GM10266 (cell line): Measurements from ENCODE around the gene NEB.
A peak's percentile ranks its signal among the peaks of the same experiment; 100 is the strongest.

Experiments used
- DNase-seq: peaks from one replicate; pipeline ENCODE4 v3.0.0; 2012; ENCODE audit errors: extremely low spot score
- TF ChIP-seq, protein P1 (sequence below): IDR thresholded peaks from 2 replicates; pipeline ENCODE4 v1.5.1; 2012; ENCODE audit warnings: mild to moderate bottlenecking, low read depth; ENCODE audit not compliant: control insufficient read depth, insufficient read depth; ENCODE audit errors: missing control alignments

Gene NEB

DNA sequence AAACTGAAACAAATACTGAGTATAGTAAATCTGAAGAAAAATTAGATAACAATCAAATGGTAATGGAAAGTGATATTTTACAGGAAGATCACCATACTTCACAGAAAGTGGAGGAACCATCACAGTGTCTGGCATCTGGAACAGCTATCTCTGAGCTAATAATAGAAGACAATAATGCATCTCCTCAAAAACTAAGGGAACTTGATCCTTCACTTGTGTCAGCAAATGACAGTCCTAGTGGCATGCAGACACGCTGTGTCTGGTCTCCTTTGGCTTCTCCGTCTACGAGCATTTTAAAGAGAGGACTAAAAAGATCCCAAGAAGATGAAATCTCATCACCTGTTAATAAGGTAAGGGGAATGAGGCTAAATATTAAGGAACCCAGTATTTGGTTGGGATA is 268.5 kb downstream of the NEB start:
- DNase-seq, result no peak
- TF ChIP-seq, protein P1, sequence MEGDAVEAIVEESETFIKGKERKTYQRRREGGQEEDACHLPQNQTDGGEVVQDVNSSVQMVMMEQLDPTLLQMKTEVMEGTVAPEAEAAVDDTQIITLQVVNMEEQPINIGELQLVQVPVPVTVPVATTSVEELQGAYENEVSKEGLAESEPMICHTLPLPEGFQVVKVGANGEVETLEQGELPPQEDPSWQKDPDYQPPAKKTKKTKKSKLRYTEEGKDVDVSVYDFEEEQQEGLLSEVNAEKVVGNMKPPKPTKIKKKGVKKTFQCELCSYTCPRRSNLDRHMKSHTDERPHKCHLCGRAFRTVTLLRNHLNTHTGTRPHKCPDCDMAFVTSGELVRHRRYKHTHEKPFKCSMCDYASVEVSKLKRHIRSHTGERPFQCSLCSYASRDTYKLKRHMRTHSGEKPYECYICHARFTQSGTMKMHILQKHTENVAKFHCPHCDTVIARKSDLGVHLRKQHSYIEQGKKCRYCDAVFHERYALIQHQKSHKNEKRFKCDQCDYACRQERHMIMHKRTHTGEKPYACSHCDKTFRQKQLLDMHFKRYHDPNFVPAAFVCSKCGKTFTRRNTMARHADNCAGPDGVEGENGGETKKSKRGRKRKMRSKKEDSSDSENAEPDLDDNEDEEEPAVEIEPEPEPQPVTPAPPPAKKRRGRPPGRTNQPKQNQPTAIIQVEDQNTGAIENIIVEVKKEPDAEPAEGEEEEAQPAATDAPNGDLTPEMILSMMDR, result no peak

DNA sequence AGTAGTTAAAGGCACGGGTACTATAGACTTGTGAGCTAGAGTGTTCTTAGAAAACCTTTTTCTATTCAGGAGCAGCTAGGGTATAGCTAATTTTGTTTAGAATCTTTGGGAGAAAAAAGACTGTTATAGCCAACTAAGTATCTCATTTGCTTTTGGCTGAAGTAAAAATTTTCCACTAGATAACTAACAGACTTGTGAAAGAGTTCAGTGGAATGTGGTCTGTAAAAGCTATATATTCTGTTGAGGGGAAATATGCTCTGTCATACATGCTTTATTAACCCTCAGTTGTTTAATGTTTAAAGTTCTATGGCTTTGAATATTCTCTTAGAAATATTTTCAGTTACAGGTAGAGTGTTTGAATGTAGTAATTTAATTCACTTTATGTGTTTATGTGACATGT is 274.9 kb downstream of the NEB start:
- TF ChIP-seq, protein P1, result no peak
- DNase-seq, result no peak

DNA sequence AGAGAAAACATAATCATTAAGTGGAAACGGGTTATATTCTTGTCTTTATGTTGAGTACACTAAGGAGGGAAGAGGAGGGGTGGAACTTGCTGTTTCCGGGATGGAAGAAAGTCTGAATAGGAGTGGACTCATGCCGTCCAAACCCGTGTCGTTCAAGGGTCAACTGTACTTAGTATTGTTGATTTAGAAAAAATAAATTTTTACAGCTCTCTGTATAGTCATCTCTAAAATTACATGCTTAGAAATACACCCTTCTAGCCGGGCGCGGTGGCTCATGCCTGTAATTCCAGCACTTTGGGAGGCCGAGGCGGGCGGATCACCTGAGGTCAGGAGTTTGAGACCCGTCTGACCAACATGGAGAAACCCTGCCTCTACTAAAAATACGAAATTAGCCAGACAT is 295.1 kb downstream of the NEB start:
- TF ChIP-seq, protein P1, result no peak
- no peak for DNase-seq

DNA sequence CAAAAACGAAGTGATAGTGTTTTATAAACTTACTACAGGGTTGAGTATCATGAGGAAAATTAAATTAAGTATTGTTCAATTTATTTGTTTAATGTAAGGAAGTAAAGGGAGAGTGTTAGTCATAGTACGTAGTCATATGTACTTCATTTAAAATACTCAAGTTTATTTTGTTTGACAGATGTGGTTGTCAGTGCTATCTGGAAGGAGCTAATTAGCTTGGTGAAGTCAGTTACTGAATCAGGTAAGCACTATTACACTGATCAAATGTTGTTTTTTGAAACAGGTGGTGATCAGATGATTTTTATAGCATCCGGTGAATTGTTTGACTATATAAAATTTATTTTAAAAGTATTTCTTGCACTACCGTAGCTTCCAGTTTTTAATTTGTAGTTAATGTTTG is 295.8 kb downstream of the NEB start:
- no peak for DNase-seq
- TF ChIP-seq, protein P1, result no peak

DNA sequence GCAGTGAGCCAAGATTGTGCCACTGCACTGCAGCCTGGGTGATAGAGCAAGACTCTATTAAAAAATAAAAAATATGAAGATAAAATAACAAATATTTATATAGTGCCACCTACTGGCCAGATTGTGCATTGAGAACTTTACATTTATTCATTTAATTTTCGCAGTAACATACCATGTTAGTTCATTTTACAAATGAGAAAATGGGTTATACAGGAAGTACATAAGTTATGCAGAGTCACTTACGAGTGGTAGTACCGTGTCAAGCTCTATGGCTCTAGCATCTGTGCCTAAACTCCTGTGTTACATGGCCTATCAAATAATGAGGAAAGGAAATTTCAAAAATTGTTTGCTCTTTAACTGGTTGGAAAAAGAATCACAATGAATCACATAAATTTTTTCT is 296.6 kb downstream of the NEB start:
- peak; percentile 19 for DNase-seq
- TF ChIP-seq, protein P1, result peak; percentile 39
